Measurements from ENCODE around the gene UQCRQ.

The UQCRQ gene

GRCh38 chr5:132915681-132916080 is 49.2 kb downstream of the UQCRQ start:
- no peak for DNase-seq (ENCODE audit: low read depth)

GRCh38 chr5:132916086-132916485 is 49.6 kb downstream of the UQCRQ start:
- no peak for DNase-seq (ENCODE audit: low read depth)
